ENCODE data around the gene SLPI. TPM values are rescaled to one million over a fixed set of nuclear protein-coding genes. Genes with fewer than 3 reads are reported as not detected.

The SLPI gene
- total RNA-seq, result not detected

GRCh38 chr20:45254383-45255262, at the start of gene SLPI:
SLPI (minus strand) TSS chr20:45254564; CDS start chr20:45254543, 21 bp downstream.
- peak within 1 kb of the TSS in 1 of 3 donors; percentile 34 for H3K9ac ChIP-seq (ENCODE audit: low read depth in 1 of 3, low read length in 3 of 3)
- peaks cover 0 to 12% (median 0%) of the 10 kb centered on the region in 3 donors for H3K27me3 ChIP-seq (ENCODE audit: control insufficient read depth in 3 of 3, insufficient read depth in 3 of 3, low read length in 3 of 3)
- peaks cover 15 to 27% (median 20%) of the 10 kb centered on the region in 3 donors for H3K4me1 ChIP-seq (ENCODE audit: control insufficient read depth in 3 of 3, insufficient read depth in 3 of 3, low read length in 3 of 3)
- peak within 1 kb of the TSS; percentile 59 for H3K27ac ChIP-seq (ENCODE audit: low read depth, low read length)
- peak within 1 kb of the TSS; percentile 10 to 34 (median 24) for H3K4me3 ChIP-seq (ENCODE audit: low read length in 3 of 3)
- no peaks in the 10 kb centered on the region for H3K36me3 ChIP-seq (ENCODE audit: control insufficient read depth in 3 of 3, insufficient read depth in 3 of 3, low read length in 3 of 3)
- no peaks in the 10 kb centered on the region for H3K9me3 ChIP-seq (ENCODE audit: control insufficient read depth in 3 of 3, low read length in 3 of 3)

- Histone ChIP-seq H3K36me3 (ENCODE audit: control insufficient read depth in 3 of 3, insufficient read depth in 3 of 3, low read length in 3 of 3) (no peaks in the 10 kb centered on the region), H3K9me3 (ENCODE audit: control insufficient read depth in 3 of 3, low read length in 3 of 3) (no peaks in the 10 kb centered on the region), H3K9ac (ENCODE audit: low read depth in 1 of 3, low read length in 3 of 3) (no peak overlapping the region), H3K4me3 (ENCODE audit: low read length in 3 of 3) (no peak overlapping the region), H3K27me3 (ENCODE audit: control insufficient read depth in 3 of 3, insufficient read depth in 3 of 3, low read length in 3 of 3) (peaks cover 36 to 52% (median 37%) of the 10 kb centered on the region in 3 donors), H3K4me1 (ENCODE audit: control insufficient read depth in 3 of 3, insufficient read depth in 3 of 3, low read length in 3 of 3) (peaks cover 7 to 14% (median 10%) of the 10 kb centered on the region in 3 donors), H3K27ac (ENCODE audit: low read depth, low read length) (no peak overlapping the region)
These were observed 49.5 kb upstream of the SLPI start for GRCh38 chr20:45303586-45304463.

- Histone ChIP-seq H3K9me3 (ENCODE audit: control insufficient read depth in 3 of 3, low read length in 3 of 3) (no peaks in the 10 kb centered on the region), H3K4me3 (ENCODE audit: low read length in 3 of 3) (no peak overlapping the region), H3K27me3 (ENCODE audit: control insufficient read depth in 3 of 3, insufficient read depth in 3 of 3, low read length in 3 of 3) (peaks cover 33 to 55% (median 46%) of the 10 kb centered on the region in 3 donors), H3K27ac (ENCODE audit: low read depth, low read length) (no peak overlapping the region), H3K36me3 (ENCODE audit: control insufficient read depth in 3 of 3, insufficient read depth in 3 of 3, low read length in 3 of 3) (no peaks in the 10 kb centered on the region), H3K4me1 (ENCODE audit: control insufficient read depth in 3 of 3, insufficient read depth in 3 of 3, low read length in 3 of 3) (peaks cover 0 to 4% (median 2%) of the 10 kb centered on the region in 3 donors), H3K9ac (ENCODE audit: low read depth in 1 of 3, low read length in 3 of 3) (no peak overlapping the region)
These were observed 47.5 kb upstream of the SLPI start for GRCh38 chr20:45301824-45302271.

DNA sequence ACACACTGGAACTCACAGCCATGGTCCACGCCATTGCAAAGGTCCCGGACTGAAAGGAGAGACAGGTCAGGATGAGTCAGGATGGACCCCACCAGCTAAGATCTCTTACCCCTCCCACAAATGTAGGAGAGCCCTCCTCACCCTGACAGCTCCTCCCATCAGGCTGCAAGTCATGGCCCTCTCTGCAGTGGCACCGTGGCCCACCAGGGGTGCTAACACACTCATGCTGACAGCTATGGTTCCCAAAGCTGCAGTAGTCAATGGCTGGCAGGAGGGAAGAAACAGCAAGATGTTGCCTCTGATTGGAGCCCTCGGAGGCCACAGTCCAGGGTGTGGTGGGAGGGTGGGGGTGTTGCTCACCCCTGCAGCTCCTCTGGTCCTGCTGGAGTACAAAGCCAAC, 46.6 kb upstream of the SLPI start:
- H3K27me3 ChIP-seq (ENCODE audit: control insufficient read depth in 3 of 3, insufficient read depth in 3 of 3, low read length in 3 of 3), result peaks cover 24 to 46% (median 41%) of the 10 kb centered on the region in 3 donors
- H3K36me3 ChIP-seq (ENCODE audit: control insufficient read depth in 3 of 3, insufficient read depth in 3 of 3, low read length in 3 of 3), result no peaks in the 10 kb centered on the region
- no peak overlapping the region for H3K27ac ChIP-seq (ENCODE audit: low read depth, low read length)
- no peak overlapping the region for H3K9ac ChIP-seq (ENCODE audit: low read depth in 1 of 3, low read length in 3 of 3)
- H3K9me3 ChIP-seq (ENCODE audit: control insufficient read depth in 3 of 3, low read length in 3 of 3), result no peaks in the 10 kb centered on the region
- no peak overlapping the region for H3K4me3 ChIP-seq (ENCODE audit: low read length in 3 of 3)
- H3K4me1 ChIP-seq (ENCODE audit: control insufficient read depth in 3 of 3, insufficient read depth in 3 of 3, low read length in 3 of 3), result no peaks in the 10 kb centered on the region

DNA sequence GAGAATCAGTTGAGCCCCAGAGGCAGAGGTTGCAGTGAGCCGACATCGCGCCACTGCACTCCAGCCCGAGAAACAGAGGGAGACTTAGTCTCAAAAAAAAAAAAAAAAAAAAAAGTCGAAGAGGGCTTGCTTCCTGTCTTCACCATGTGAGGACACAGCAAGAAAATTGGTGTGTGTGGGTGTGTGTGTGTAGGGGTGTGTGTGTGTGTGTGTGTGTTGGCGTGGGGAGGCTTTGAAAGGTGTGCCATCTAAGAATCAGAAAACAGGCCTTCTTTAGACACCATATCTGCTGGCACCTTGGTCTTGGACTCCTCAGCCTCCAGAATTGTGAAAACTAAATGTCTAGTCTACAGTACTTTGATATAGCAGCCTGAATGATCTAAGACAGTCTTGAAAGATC, 45.4 kb upstream of the SLPI start:
- H3K4me3 ChIP-seq (ENCODE audit: low read length in 3 of 3), result no peak overlapping the region
- peaks cover 18 to 39% (median 35%) of the 10 kb centered on the region in 3 donors for H3K27me3 ChIP-seq (ENCODE audit: control insufficient read depth in 3 of 3, insufficient read depth in 3 of 3, low read length in 3 of 3)
- no peaks in the 10 kb centered on the region for H3K36me3 ChIP-seq (ENCODE audit: control insufficient read depth in 3 of 3, insufficient read depth in 3 of 3, low read length in 3 of 3)
- H3K27ac ChIP-seq (ENCODE audit: low read depth, low read length), result no peak overlapping the region
- no peaks in the 10 kb centered on the region for H3K9me3 ChIP-seq (ENCODE audit: control insufficient read depth in 3 of 3, low read length in 3 of 3)
- no peaks in the 10 kb centered on the region for H3K4me1 ChIP-seq (ENCODE audit: control insufficient read depth in 3 of 3, insufficient read depth in 3 of 3, low read length in 3 of 3)
- no peak overlapping the region for H3K9ac ChIP-seq (ENCODE audit: low read depth in 1 of 3, low read length in 3 of 3)

- Histone ChIP-seq H3K27ac (ENCODE audit: low read depth, low read length) (no peak overlapping the region), H3K36me3 (ENCODE audit: control insufficient read depth in 3 of 3, insufficient read depth in 3 of 3, low read length in 3 of 3) (no peaks in the 10 kb centered on the region), H3K4me3 (ENCODE audit: low read length in 3 of 3) (no peak overlapping the region), H3K9me3 (ENCODE audit: control insufficient read depth in 3 of 3, low read length in 3 of 3) (no peaks in the 10 kb centered on the region), H3K4me1 (ENCODE audit: control insufficient read depth in 3 of 3, insufficient read depth in 3 of 3, low read length in 3 of 3) (peaks cover 6 to 7% (median 7%) of the 10 kb centered on the region in 3 donors), H3K9ac (ENCODE audit: low read depth in 1 of 3, low read length in 3 of 3) (no peak overlapping the region), H3K27me3 (ENCODE audit: control insufficient read depth in 3 of 3, insufficient read depth in 3 of 3, low read length in 3 of 3) (peaks cover 15 to 39% (median 23%) of the 10 kb centered on the region in 3 donors)
These were observed 43.6 kb upstream of the SLPI start for GRCh38 chr20:45297786-45298497.

GRCh38 chr20:45294659-45295058, 40.3 kb upstream of the SLPI start:
- Histone ChIP-seq H3K36me3 (ENCODE audit: control insufficient read depth in 3 of 3, insufficient read depth in 3 of 3, low read length in 3 of 3) (no peaks in the 10 kb centered on the region), H3K9ac (ENCODE audit: low read depth in 1 of 3, low read length in 3 of 3) (no peak overlapping the region), H3K27ac (ENCODE audit: low read depth, low read length) (no peak overlapping the region), H3K9me3 (ENCODE audit: control insufficient read depth in 3 of 3, low read length in 3 of 3) (no peaks in the 10 kb centered on the region), H3K4me3 (ENCODE audit: low read length in 3 of 3) (no peak overlapping the region), H3K27me3 (ENCODE audit: control insufficient read depth in 3 of 3, insufficient read depth in 3 of 3, low read length in 3 of 3) (peaks cover 16 to 34% (median 17%) of the 10 kb centered on the region in 3 donors), H3K4me1 (ENCODE audit: control insufficient read depth in 3 of 3, insufficient read depth in 3 of 3, low read length in 3 of 3) (peaks cover 6 to 15% (median 9%) of the 10 kb centered on the region in 3 donors)

GRCh38 chr20:45294003-45294368, 39.6 kb upstream of the SLPI start:
- Histone ChIP-seq H3K9me3 (ENCODE audit: control insufficient read depth in 3 of 3, low read length in 3 of 3) (no peaks in the 10 kb centered on the region), H3K4me1 (ENCODE audit: control insufficient read depth in 3 of 3, insufficient read depth in 3 of 3, low read length in 3 of 3) (peaks cover 6 to 15% (median 9%) of the 10 kb centered on the region in 3 donors), H3K36me3 (ENCODE audit: control insufficient read depth in 3 of 3, insufficient read depth in 3 of 3, low read length in 3 of 3) (no peaks in the 10 kb centered on the region), H3K27ac (ENCODE audit: low read depth, low read length) (no peak overlapping the region), H3K9ac (ENCODE audit: low read depth in 1 of 3, low read length in 3 of 3) (peak overlapping the region in 1 of 3 donors; percentile 57), H3K27me3 (ENCODE audit: control insufficient read depth in 3 of 3, insufficient read depth in 3 of 3, low read length in 3 of 3) (peaks cover 16 to 34% (median 18%) of the 10 kb centered on the region in 3 donors), H3K4me3 (ENCODE audit: low read length in 3 of 3) (peak overlapping the region in 2 of 3 donors; percentile 66 to 69)
